Prostate gland (tissue), 2 donors: ENCODE measurements around the gene RIPOR2. TPM values are rescaled to one million over a fixed set of nuclear protein-coding genes. Genes with fewer than 3 reads are reported as not detected.

Source experiments
- DNase-seq: peaks from one replicate; pipeline ENCODE4 v3.0.0-alpha.2; 2019; ENCODE audit warnings: low spot score
- H3K27ac ChIP-seq, 2 donors: fragments of 200-600 bp; sonication (generic); 2 replicates each; pipeline ENCODE4 v1.5.1; 2017 to 2019
- H3K27me3 ChIP-seq: fragments of 200-600 bp; sonication (generic); replicated peaks from 2 replicates; pipeline ENCODE4 v1.5.1; 2019; ENCODE audit not compliant: insufficient read depth
- H3K36me3 ChIP-seq, 2 donors: fragments of 200-600 bp; sonication (generic); 1 replicate in 1 of 2; 2 replicates in 1 of 2; pipeline versions ENCODE4 v1.5.1 to v1.8.1; 2017 to 2019
- H3K4me1 ChIP-seq: fragments of 200-600 bp; sonication (generic); replicated peaks from 2 replicates; pipeline ENCODE4 v1.5.1; 2019
- H3K4me3 ChIP-seq, 2 donors: fragments of 200-600 bp; sonication (generic); 2 replicates each; pipeline ENCODE4 v1.5.1; 2017 to 2019
- H3K9me3 ChIP-seq: fragments of 200-600 bp; sonication (generic); 2 replicates; pipeline ENCODE4 v1.5.1; 2017
- POLR2A ChIP-seq: fragments of 450-650 bp; IDR thresholded peaks from one replicate; pipeline ENCODE4 v1.6.1; 2016; ENCODE audit warnings: antibody characterized with exemption, mild to moderate bottlenecking
- POLR2AphosphoS5 ChIP-seq: sonication (generic); formaldehyde crosslinking; IDR thresholded peaks from one replicate; pipeline ENCODE4 v1.6.1; 2017; ENCODE audit warnings: antibody characterized with exemption
- WGBS: methylation state at CpG from one replicate; pipeline ENCODE4 v1.1.5; 2018; 5-methylcytosine and 5-hydroxymethylcytosine counted together
- intact Hi-C: fragments of 100-400 bp; cut with DNase I; formaldehyde crosslinking; loops from one replicate; pipeline ENCODE4 v1.14.2; 2022
- total RNA-seq, 2 donors: library from RNA; depleted of rRNA; stranded (reverse); fragments of >200 nt; gene quantifications; one replicate each; pipeline ENCODE4 v1.1.0, GENCODE V29; 2016
- TF ChIP-seq, protein P1 (sequence below), 4 experiments: fragments of 200-600 bp in 2 of 4; fragments of 450-650 bp in 2 of 4; sonication (generic) in 2 of 4; IDR thresholded peaks; 1 replicate in 3 of 4; 2 replicates in 1 of 4; pipeline ENCODE4 v1.5.1; 2016 to 2019; ENCODE audit warnings: antibody characterized with exemption in 4 of 4, mild to moderate bottlenecking in 2 of 4, moderate library complexity in 2 of 4

RIPOR2 gene
- total RNA-seq, 2 donors from 2014 or later = 16.1 to 23.7 TPM

DNA sequence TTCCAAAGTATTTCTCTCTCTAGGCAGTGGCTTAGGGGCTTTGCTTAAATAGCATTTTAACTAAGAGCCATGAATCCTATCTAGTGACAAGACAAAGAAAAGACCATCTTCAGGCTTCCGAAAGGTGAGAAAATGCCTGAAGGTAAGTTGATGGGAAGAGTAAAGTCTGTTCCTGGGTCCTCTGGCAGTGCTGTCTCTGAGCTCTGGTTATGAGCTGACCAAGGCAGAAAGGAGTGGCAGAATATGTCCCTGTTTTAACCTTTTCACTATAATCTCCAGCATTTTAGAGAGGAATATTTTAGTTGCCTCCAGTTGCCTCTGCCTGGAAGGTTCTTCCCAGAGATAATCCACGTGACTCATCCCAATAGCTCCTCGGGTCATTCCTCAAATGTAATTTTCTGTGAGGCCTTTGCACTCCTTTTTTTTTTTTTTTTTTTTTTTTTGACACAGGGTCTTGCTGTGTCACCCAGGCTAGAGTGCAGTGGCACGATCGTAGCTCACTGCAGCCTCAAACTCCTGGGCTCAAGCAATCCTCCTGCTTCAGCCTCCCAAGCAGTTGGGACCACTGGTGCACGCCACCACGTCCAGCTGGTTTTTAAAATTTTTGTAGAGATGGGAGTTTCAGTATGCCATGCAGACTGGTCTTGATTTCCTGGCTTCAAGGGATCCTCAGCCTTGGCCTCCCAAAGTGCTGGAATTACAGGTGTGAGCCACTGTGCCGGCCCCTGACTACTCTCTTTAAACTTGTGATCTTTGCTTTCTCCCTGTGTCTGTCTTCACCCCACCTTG, 133.3 kb downstream of the RIPOR2 start:
- TF ChIP-seq, protein P1, sequence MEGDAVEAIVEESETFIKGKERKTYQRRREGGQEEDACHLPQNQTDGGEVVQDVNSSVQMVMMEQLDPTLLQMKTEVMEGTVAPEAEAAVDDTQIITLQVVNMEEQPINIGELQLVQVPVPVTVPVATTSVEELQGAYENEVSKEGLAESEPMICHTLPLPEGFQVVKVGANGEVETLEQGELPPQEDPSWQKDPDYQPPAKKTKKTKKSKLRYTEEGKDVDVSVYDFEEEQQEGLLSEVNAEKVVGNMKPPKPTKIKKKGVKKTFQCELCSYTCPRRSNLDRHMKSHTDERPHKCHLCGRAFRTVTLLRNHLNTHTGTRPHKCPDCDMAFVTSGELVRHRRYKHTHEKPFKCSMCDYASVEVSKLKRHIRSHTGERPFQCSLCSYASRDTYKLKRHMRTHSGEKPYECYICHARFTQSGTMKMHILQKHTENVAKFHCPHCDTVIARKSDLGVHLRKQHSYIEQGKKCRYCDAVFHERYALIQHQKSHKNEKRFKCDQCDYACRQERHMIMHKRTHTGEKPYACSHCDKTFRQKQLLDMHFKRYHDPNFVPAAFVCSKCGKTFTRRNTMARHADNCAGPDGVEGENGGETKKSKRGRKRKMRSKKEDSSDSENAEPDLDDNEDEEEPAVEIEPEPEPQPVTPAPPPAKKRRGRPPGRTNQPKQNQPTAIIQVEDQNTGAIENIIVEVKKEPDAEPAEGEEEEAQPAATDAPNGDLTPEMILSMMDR (IDR thresholded peaks at IDR 0.05) = no peak
- TF ChIP-seq POLR2A (no peak), POLR2AphosphoS5 (no peak)
- DNase-seq = no peak
- 76% methylated on average over 8 of the region's 8 CpGs for WGBS
- H3K4me1 ChIP-seq = no peaks in the 10 kb centered on the region
- peak overlapping the region; percentile 44 to 67 for H3K27ac ChIP-seq
- H3K27me3 ChIP-seq = no peaks in the 10 kb centered on the region
- no peak overlapping the region for H3K4me3 ChIP-seq
- intact Hi-C loops = no loop called here
- no peaks in the 10 kb centered on the region for H3K36me3 ChIP-seq
- H3K9me3 ChIP-seq = no peaks in the 10 kb centered on the region

DNA sequence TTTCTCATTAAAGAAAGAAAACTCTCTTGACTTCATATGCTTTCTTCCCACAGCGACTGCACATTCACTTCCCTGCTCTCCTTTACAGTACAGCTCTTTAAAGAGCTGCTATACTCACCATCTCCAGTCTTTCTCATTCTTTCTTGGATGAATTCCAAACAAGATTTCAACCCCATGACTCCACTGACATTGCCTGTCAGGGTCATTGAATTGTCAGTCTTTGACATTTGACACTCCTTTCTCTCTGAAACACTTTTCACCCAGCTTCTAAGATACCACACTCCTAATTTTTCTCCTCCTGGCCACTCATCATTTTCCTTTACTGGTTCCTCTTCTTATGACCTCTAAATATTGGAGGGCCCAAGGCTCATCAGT, 136.2 kb downstream of the RIPOR2 start:
- TF ChIP-seq POLR2AphosphoS5 (no peak), POLR2A (no peak)
- TF ChIP-seq, protein P1 (IDR thresholded peaks at IDR 0.05) = no peak
- 97% methylated on average over 1 of the region's 1 CpG for WGBS
- Histone ChIP-seq H3K4me3 (no peak overlapping the region), H3K9me3 (no peaks in the 10 kb centered on the region), H3K4me1 (no peaks in the 10 kb centered on the region), H3K27me3 (no peaks in the 10 kb centered on the region), H3K27ac (no peak overlapping the region), H3K36me3 (no peaks in the 10 kb centered on the region)
- intact Hi-C loops = no loop called here
- no peak for DNase-seq

DNA sequence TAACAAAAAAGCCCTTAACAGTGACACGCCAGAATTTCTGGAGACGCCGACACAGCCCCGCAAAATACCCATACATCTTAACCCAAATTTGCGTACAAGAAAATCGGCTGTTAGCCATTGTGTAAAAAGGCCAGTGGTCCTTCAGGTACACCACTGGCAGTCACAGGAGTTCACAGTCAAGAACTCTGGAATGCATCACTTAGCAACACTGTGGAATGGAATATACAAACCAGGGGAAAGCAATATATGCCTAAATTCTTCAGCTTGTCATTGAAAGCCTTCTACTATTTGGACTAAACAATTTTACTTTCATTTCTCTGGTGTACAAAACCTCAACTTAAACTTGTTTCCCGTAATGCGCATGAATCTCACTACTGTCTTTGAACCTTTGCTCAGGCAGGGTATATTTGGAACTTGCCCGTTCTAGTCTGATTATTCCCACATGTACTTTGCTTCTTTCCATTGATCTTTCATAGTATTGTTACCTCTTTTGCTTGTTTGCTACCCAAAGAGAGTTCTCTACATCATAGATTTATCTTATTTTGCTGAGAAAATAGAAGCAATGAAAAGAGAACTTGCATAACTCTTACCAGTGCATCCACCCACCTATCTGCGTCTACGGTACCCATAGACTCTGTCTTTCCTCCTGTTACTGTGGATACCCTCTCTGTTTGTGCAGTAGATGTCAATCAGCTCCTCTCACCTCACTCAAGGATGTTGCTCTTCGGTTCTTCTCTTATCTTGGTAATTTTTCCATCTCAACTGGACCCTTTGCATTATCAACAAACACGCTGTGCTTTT, 136.8 kb downstream of the RIPOR2 start, which contains the start of gene ARMH2:
ARMH2 (minus strand) TSS at position 178 of the 801 bp plus-strand sequence; CDS start at position 118, 60 bp downstream.
- Histone ChIP-seq H3K36me3 (no peaks in the 10 kb centered on the region), H3K27me3 (no peaks in the 10 kb centered on the region), H3K4me3 (no peak within 1 kb of the TSS), H3K9me3 (no peaks in the 10 kb centered on the region), H3K4me1 (no peaks in the 10 kb centered on the region), H3K27ac (no peak within 1 kb of the TSS)
- TF ChIP-seq POLR2A (no peak), POLR2AphosphoS5 (no peak)
- TF ChIP-seq, protein P1 (IDR thresholded peaks at IDR 0.05) = no peak
- 94% methylated on average over 13 of the region's 13 CpGs for WGBS
- intact Hi-C loops = no loop called here
- DNase-seq = no peak

DNA sequence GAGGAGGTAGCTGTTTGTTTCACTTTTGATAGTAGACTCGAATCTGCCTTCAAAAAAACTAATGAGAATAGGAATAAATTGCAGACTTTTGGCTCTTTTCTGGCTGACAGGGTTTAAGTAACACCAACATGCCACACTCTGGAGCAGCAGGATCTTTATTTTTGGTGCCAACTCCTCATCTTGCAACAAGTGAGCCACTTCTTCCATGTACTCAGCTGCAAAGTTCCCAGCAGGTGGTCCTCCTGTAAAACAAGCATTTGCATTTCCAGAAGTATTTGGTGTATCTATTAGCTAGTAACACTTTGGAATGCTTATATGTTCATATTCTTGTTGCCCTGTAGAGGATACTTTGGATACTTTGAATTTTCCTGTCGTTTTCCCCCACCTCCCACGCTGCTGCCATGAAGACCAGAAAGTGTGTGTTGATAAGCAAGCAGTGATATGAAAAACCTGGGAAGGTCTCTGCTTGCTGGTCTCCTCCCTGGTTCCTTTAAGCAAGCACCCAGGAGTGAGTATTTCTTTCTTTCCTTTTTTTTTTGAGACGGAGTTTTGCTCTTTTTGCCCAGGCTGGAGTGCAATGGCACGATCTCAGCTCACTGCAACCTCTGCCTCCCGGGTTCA, 138.1 kb downstream of the RIPOR2 start:
- no peak overlapping the region for H3K4me3 ChIP-seq
- TF ChIP-seq, protein P1 (IDR thresholded peaks at IDR 0.05) = no peak
- TF ChIP-seq POLR2AphosphoS5 (no peak), POLR2A (no peak)
- no peak for DNase-seq
- no peaks in the 10 kb centered on the region for H3K27me3 ChIP-seq
- H3K9me3 ChIP-seq = no peaks in the 10 kb centered on the region
- no peaks in the 10 kb centered on the region for H3K36me3 ChIP-seq
- no peak overlapping the region for H3K27ac ChIP-seq
- WGBS = 74% methylated on average over 6 of the region's 6 CpGs
- intact Hi-C loops = no loop called here
- H3K4me1 ChIP-seq = no peaks in the 10 kb centered on the region
